KMS-11 (cell line): ENCODE results near the gene ZPR1.

Experiments
- H2AFZ ChIP-seq: fragments of 200-600 bp; sonication (generic); 2 replicates; pipeline ENCODE4 v1.6.1; 2016; ENCODE audit warnings: antibody characterized with exemption, mixed run types, low read depth
- H3K27ac ChIP-seq: fragments of 200-600 bp; sonication (generic); 2 replicates; pipeline ENCODE4 v1.6.1; 2016; ENCODE audit warnings: mild to moderate bottlenecking, mixed run types
- H3K27me3 ChIP-seq: fragments of 200-600 bp; sonication (generic); 2 replicates; pipeline ENCODE4 v1.6.1; 2017; ENCODE audit warnings: mild to moderate bottlenecking, low read depth, mixed run types, moderate library complexity; ENCODE audit not compliant: insufficient read depth
- H3K36me3 ChIP-seq: fragments of 200-600 bp; sonication (generic); 2 replicates; pipeline ENCODE4 v1.6.1; 2017; ENCODE audit warnings: mild to moderate bottlenecking, mixed run types; ENCODE audit not compliant: insufficient read depth
- H3K4me1 ChIP-seq: fragments of 200-600 bp; sonication (generic); 2 replicates; pipeline ENCODE4 v1.6.1; 2016; ENCODE audit warnings: mild to moderate bottlenecking, low read depth, mixed run types; ENCODE audit not compliant: poor library complexity, severe bottlenecking
- H3K4me2 ChIP-seq: fragments of 200-600 bp; sonication (generic); 2 replicates; pipeline ENCODE4 v1.7.0; 2016; ENCODE audit warnings: mild to moderate bottlenecking, mixed run types
- H3K4me3 ChIP-seq: fragments of 200-600 bp; sonication (generic); IDR thresholded peaks from 2 replicates; pipeline ENCODE4 v1.6.1; 2017; ENCODE audit warnings: low read depth, low read length, mixed read lengths; ENCODE audit not compliant: insufficient read depth
- H3K79me2 ChIP-seq: fragments of 200-600 bp; sonication (generic); 2 replicates; pipeline ENCODE4 v1.6.1; 2016; ENCODE audit warnings: low read depth, mixed run types; ENCODE audit not compliant: insufficient read depth
- H3K9ac ChIP-seq: fragments of 200-600 bp; sonication (generic); 2 replicates; pipeline ENCODE4 v1.6.1; 2016; ENCODE audit warnings: mild to moderate bottlenecking, mixed run types
- H4K20me1 ChIP-seq: fragments of 200-600 bp; sonication (generic); 2 replicates; pipeline ENCODE4 v1.6.1; 2016; ENCODE audit warnings: mild to moderate bottlenecking, mixed run types; ENCODE audit not compliant: insufficient read depth
- CTCF ChIP-seq: fragments of 200-600 bp; sonication (generic); conservative IDR thresholded peaks from 2 replicates; pipeline ENCODE4 v1.6.1; 2017; ENCODE audit warnings: low read depth, mild to moderate bottlenecking, antibody characterized with exemption, low read length, moderate library complexity, mixed read lengths

ZPR1 gene

GRCh38 chr11:116798368-116798767 is 10.5 kb upstream of the ZPR1 start:
- Histone ChIP-seq H3K4me3 (no peak overlapping the region), H3K27me3 (no peaks in the 10 kb centered on the region), H3K4me1 (no peaks in the 10 kb centered on the region), H4K20me1 (no peaks in the 10 kb centered on the region), H3K79me2 (no peaks in the 10 kb centered on the region), H3K9ac (no peak overlapping the region), H2AFZ (no peak overlapping the region), H3K4me2 (no peak overlapping the region), H3K27ac (no peak overlapping the region), H3K36me3 (no peaks in the 10 kb centered on the region)
- no peak for TF ChIP-seq CTCF

- Histone ChIP-seq H3K4me1 (no peaks in the 10 kb centered on the region), H4K20me1 (no peaks in the 10 kb centered on the region), H3K4me3 (no peak overlapping the region), H3K79me2 (no peaks in the 10 kb centered on the region), H3K27ac (no peak overlapping the region), H2AFZ (no peak overlapping the region), H3K9ac (no peak overlapping the region), H3K4me2 (no peak overlapping the region), H3K27me3 (no peaks in the 10 kb centered on the region), H3K36me3 (no peaks in the 10 kb centered on the region)
- no peak for TF ChIP-seq CTCF
Measured at GRCh38 chr11:116797816-116798215, 10.0 kb upstream of the ZPR1 start.

GRCh38 chr11:116796548-116796947 is 8.7 kb upstream of the ZPR1 start:
- no peak overlapping the region for H3K9ac ChIP-seq
- H2AFZ ChIP-seq, result no peak overlapping the region
- H3K4me3 ChIP-seq, result no peak overlapping the region
- no peaks in the 10 kb centered on the region for H3K79me2 ChIP-seq
- no peaks in the 10 kb centered on the region for H3K36me3 ChIP-seq
- no peak overlapping the region for H3K4me2 ChIP-seq
- no peak for TF ChIP-seq CTCF
- H3K4me1 ChIP-seq, result no peaks in the 10 kb centered on the region
- no peaks in the 10 kb centered on the region for H4K20me1 ChIP-seq
- no peaks in the 10 kb centered on the region for H3K27me3 ChIP-seq
- no peak overlapping the region for H3K27ac ChIP-seq

GRCh38 chr11:116794851-116795250 is 7.0 kb upstream of the ZPR1 start:
- H3K9ac ChIP-seq, result no peak overlapping the region
- TF ChIP-seq CTCF, result no peak
- H2AFZ ChIP-seq, result no peak overlapping the region
- no peaks in the 10 kb centered on the region for H3K27me3 ChIP-seq
- no peaks in the 10 kb centered on the region for H3K36me3 ChIP-seq
- no peaks in the 10 kb centered on the region for H3K4me1 ChIP-seq
- no peak overlapping the region for H3K4me3 ChIP-seq
- H3K79me2 ChIP-seq, result no peaks in the 10 kb centered on the region
- no peaks in the 10 kb centered on the region for H4K20me1 ChIP-seq
- no peak overlapping the region for H3K4me2 ChIP-seq
- H3K27ac ChIP-seq, result no peak overlapping the region

- no peaks in the 10 kb centered on the region for H3K79me2 ChIP-seq
- TF ChIP-seq CTCF, result no peak
Measured at GRCh38 chr11:116793772-116794097, 5.9 kb upstream of the ZPR1 start.

More at GRCh38 chr11:116793772-116794097, 5.9 kb upstream of the ZPR1 start:
- Histone ChIP-seq H3K9ac (no peak overlapping the region), H3K27ac (no peak overlapping the region), H4K20me1 (no peaks in the 10 kb centered on the region), H3K36me3 (no peaks in the 10 kb centered on the region), H2AFZ (no peak overlapping the region), H3K27me3 (no peaks in the 10 kb centered on the region), H3K4me3 (no peak overlapping the region), H3K4me1 (peaks cover under 1% of the 10 kb centered on the region), H3K4me2 (no peak overlapping the region)
